Amygdala (tissue), 56 donors: ENCODE data around the gene EXT2.
A peak's percentile ranks its signal among the peaks of the same experiment; 100 is the strongest.

Experiments used
- DNase-seq, 56 donors: peaks; one replicate each; lab custom pipeline; 2025; lab: John Stamatoyannopoulos, UW

EXT2 gene

GRCh38 chr11:44279483-44279882 lies 184.0 kb downstream of the EXT2 start:
- DNase-seq, result no peak

GRCh38 chr11:44280257-44280656 lies 184.8 kb downstream of the EXT2 start:
- DNase-seq, result no peak

GRCh38 chr11:44281151-44281550 lies 185.7 kb downstream of the EXT2 start:
- no peak for DNase-seq

GRCh38 chr11:44282620-44283019 lies 187.1 kb downstream of the EXT2 start:
- DNase-seq, result no peak

GRCh38 chr11:44285756-44286155 lies 190.3 kb downstream of the EXT2 start:
- no peak for DNase-seq

- DNase-seq, result peak in 22 of 56 donors; percentile 1 to 47 (median 14)
Measured at GRCh38 chr11:44286268-44286880, 190.9 kb downstream of the EXT2 start.

GRCh38 chr11:44286911-44287310 lies 191.4 kb downstream of the EXT2 start:
- no peak for DNase-seq

GRCh38 chr11:44288133-44288526 lies 192.7 kb downstream of the EXT2 start:
- no peak for DNase-seq

- no peak for DNase-seq
Measured at GRCh38 chr11:44290208-44290607, 194.7 kb downstream of the EXT2 start.
